Measurements from ENCODE around the gene CST3. TPM values are rescaled to one million over a fixed set of nuclear protein-coding genes. Genes with fewer than 3 reads are reported as not detected.

Gene CST3
- total RNA-seq, 1 experiment from 2014 or later: 262 TPM

GRCh38 chr20:23586735-23587525 is 50.8 kb downstream of the CST3 start:
- no peak overlapping the region for H3K4me2 ChIP-seq
- H3K4me3 ChIP-seq: no peak overlapping the region
- no TSS peak for BruUV-seq (replicated peaks)
- no peaks in the 10 kb centered on the region for H3F3A ChIP-seq (ENCODE audit: insufficient read depth, low read depth)
- POLR2A ChIA-PET (ENCODE audit: unreplicated experiment): no interaction called here
- no peak for DNase-seq
- CTCF ChIA-PET: no interaction called here
- H3K9me3 ChIP-seq (ENCODE audit: insufficient read depth, low read depth): no peaks in the 10 kb centered on the region
- no peaks in the 10 kb centered on the region for H4K20me1 ChIP-seq (ENCODE audit: insufficient read depth)
- no peaks in the 10 kb centered on the region for H3K36me3 ChIP-seq (ENCODE audit: low read depth)
- H3K9me2 ChIP-seq (ENCODE audit: insufficient read depth): no peaks in the 10 kb centered on the region
- no peak overlapping the region for H2AFZ ChIP-seq
- no peaks in the 10 kb centered on the region for H3K79me2 ChIP-seq (ENCODE audit: low read depth)
- H3K27me3 ChIP-seq (ENCODE audit: insufficient read depth, low read depth): no peaks in the 10 kb centered on the region
- no peaks in the 10 kb centered on the region for H3K4me1 ChIP-seq (replicated peaks; ENCODE audit: insufficient read depth)
- H3K27ac ChIP-seq: no peak overlapping the region
- no peak for TF ChIP-seq CTCF (conservative IDR thresholded peaks at IDR 0.05)
- TF ChIP-seq EZH2 (IDR thresholded peaks at IDR 0.05; ENCODE audit: low read depth): no peak
- intact Hi-C loops (cut with micrococcal nuclease; ENCODE audit: unreplicated experiment): no loop called here

GRCh38 chr20:23585808-23586734 is 51.7 kb downstream of the CST3 start:
- ChIA-PET POLR2A (ENCODE audit: unreplicated experiment) (interaction anchor here (0.6 kb wide), 1 partner anchor 154 kb away, joined by 10 read pairs; no protein-coding TSS in a partner anchor), CTCF (no interaction called here)
- H3K79me2 ChIP-seq (ENCODE audit: low read depth): no peaks in the 10 kb centered on the region
- no TSS peak for BruUV-seq (replicated peaks)
- TF ChIP-seq EZH2 (IDR thresholded peaks at IDR 0.05; ENCODE audit: low read depth) (no peak), CTCF (conservative IDR thresholded peaks at IDR 0.05) (no peak)
- no peaks in the 10 kb centered on the region for H3K9me3 ChIP-seq (ENCODE audit: insufficient read depth, low read depth)
- H2AFZ ChIP-seq: no peak overlapping the region
- no peaks in the 10 kb centered on the region for H3K27me3 ChIP-seq (ENCODE audit: insufficient read depth, low read depth)
- no peaks in the 10 kb centered on the region for H3F3A ChIP-seq (ENCODE audit: insufficient read depth, low read depth)
- DNase-seq: no peak
- no peaks in the 10 kb centered on the region for H4K20me1 ChIP-seq (ENCODE audit: insufficient read depth)
- intact Hi-C loops (cut with micrococcal nuclease; ENCODE audit: unreplicated experiment): no loop called here
- no peak overlapping the region for H3K4me2 ChIP-seq
- H3K27ac ChIP-seq: no peak overlapping the region
- H3K4me1 ChIP-seq (replicated peaks; ENCODE audit: insufficient read depth): no peaks in the 10 kb centered on the region
- no peak overlapping the region for H3K4me3 ChIP-seq
- no peaks in the 10 kb centered on the region for H3K36me3 ChIP-seq (ENCODE audit: low read depth)
- H3K9me2 ChIP-seq (ENCODE audit: insufficient read depth): no peaks in the 10 kb centered on the region

- no peaks in the 10 kb centered on the region for H3F3A ChIP-seq (ENCODE audit: insufficient read depth, low read depth)
- no peak overlapping the region for H2AFZ ChIP-seq
- intact Hi-C loops (cut with micrococcal nuclease; ENCODE audit: unreplicated experiment): no loop called here
- POLR2A ChIA-PET (ENCODE audit: unreplicated experiment): interaction anchor here (0.6 kb wide), 1 partner anchor 153 kb away, joined by 10 read pairs; no protein-coding TSS in a partner anchor
- no TSS peak for BruUV-seq (replicated peaks)
- H3K36me3 ChIP-seq (ENCODE audit: low read depth): no peaks in the 10 kb centered on the region
- no peaks in the 10 kb centered on the region for H3K27me3 ChIP-seq (ENCODE audit: insufficient read depth, low read depth)
- no peak overlapping the region for H3K4me2 ChIP-seq
- no peaks in the 10 kb centered on the region for H3K79me2 ChIP-seq (ENCODE audit: low read depth)
- TF ChIP-seq CTCF (conservative IDR thresholded peaks at IDR 0.05) (no peak), EZH2 (IDR thresholded peaks at IDR 0.05; ENCODE audit: low read depth) (no peak)
- no peak overlapping the region for H3K4me3 ChIP-seq
- no peak for DNase-seq
- H4K20me1 ChIP-seq (ENCODE audit: insufficient read depth): no peaks in the 10 kb centered on the region
- H3K4me1 ChIP-seq (replicated peaks; ENCODE audit: insufficient read depth): no peaks in the 10 kb centered on the region
- H3K9me3 ChIP-seq (ENCODE audit: insufficient read depth, low read depth): no peaks in the 10 kb centered on the region
- CTCF ChIA-PET: no interaction called here
- no peak overlapping the region for H3K27ac ChIP-seq
- H3K9me2 ChIP-seq (ENCODE audit: insufficient read depth): no peaks in the 10 kb centered on the region
Measured at GRCh38 chr20:23585449-23585807, 52.3 kb downstream of the CST3 start.
